Stimulated activated CD8-positive, alpha-beta memory T cell treated with anti-CD3 and anti-CD28 coated beads, Interleukin-15, amount 100 ng/mL, for 1 hour (primary cell): ENCODE results near the gene NAT10.
"Not testable (repeated sequence)": the region's sequence is repeated elsewhere in the genome, so short reads cannot be mapped to it uniquely, and the experiment has no call there.

Experiments
- DNase-seq: peaks from one replicate; pipeline ENCODE4 v3.0.0-alpha.2; 2020; ENCODE audit warnings: low read depth

The NAT10 gene

DNA sequence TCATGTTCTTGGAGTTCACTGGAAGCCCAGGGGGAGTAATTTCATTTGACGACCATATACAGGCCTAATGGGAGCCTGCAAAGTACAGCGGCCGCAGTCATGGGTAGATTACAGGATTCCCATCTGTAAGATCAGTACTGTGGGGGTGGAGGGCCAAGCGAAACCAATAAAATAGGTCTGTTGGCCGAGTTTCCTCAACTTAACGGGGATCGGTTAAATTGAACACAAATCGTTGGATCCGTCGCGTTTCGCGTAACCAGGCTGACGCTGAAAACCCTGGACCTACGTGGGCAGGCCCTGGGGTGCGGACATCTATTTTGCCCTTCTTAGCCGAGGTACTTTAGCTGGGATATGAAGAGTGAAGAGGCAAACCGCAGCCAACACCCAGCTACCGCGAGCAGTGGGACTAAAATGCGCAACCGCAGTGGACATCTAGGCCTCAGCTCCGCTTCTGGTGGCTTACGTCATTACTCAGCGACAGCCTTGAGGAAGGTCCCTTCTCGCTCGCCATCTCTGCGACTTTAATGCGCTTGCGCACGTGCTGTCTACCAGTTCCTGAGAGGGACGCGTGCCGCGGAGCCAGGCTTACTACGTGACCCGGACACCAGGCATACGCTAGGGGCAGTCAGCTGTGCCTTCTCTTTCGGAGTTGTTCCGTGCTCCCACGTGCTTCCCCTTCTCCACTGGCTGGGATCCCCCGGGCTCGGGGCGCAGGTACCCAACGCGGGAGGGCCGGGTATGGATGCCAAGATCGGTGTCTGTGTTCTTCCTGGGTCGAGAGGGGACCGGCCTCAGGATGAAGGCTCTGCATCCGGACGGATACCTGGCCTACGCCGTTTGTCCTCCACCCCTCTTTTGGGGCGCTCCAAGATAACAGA lies at the start of gene NAT10:
Gene NAT10 (plus strand): TSS at position 551 of the 878 bp plus-strand sequence. CDS start 2,597 bp downstream, outside the sequence.
- peak; percentile 96 for DNase-seq

DNA sequence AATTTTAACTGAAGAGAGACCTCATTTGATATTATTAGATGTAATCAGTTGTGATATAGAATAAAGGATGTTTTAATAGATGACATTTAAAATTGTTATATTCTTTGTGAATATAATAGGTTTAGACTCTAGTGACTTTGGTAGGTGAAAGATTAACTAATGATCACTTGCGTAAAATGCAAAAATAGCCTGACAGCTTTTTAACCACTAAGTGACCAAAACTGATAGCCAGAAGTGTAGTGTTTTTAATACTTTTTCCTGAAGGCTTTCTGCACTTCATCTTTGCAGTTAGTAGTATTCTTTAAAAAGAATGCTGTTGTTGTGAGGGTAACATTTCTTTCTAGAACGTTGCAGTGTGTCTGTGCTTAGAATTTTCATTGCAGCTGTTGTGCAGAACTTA lies 48.8 kb upstream of the NAT10 start:
- no peak for DNase-seq

DNA sequence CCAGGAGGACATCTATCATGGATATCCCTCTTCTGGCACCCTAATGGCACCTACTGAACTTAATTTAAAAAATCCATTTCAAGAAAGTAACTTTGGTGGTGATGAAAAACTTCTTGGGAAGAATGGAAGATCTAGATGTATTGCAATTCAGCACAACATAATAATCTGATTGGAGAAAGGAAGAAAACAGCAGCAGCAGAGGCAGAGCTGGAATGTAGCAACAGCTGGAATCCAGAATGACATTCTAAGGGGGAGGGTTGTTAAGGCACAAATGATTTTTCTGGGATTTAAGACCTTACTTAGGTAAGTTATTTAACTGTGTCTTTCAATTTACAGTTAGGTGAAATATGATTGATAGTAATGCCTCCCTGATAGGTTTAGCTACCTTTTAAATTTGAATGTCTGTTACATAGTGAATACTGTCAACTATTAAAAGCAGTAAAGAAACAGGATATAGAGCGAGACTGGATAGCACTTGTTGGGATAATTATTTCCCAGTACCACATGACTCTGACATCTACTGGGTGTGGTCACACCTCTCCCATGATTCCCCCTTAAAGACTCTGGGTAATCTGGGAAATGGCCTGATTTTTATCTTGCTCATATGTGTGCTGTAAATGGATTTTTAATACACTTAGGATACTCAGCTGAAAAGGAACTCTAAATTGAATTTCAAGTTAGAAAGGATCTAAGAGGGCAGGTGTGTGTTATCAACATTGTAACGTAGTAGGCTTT lies 42.2 kb upstream of the NAT10 start:
- DNase-seq: no peak

DNA sequence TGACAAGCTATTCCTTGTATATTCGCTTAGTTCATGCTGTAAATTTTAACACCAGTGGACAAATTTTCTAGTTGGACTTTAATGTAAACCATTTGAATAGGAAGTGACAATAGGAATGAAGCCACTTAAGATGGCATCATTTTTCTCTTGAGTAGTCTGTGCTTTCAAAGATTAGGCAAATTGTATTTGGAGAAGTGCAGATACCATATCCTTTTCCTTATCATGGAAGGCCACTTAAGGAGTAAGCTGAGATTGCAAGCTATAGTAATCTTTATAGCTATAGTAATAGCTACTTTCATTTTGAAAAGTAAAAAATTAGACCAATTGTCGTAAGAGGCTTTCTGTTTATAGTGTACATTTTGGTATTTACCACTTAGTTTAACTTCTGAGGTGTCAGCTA lies 41.1 kb upstream of the NAT10 start:
- no peak for DNase-seq

DNA sequence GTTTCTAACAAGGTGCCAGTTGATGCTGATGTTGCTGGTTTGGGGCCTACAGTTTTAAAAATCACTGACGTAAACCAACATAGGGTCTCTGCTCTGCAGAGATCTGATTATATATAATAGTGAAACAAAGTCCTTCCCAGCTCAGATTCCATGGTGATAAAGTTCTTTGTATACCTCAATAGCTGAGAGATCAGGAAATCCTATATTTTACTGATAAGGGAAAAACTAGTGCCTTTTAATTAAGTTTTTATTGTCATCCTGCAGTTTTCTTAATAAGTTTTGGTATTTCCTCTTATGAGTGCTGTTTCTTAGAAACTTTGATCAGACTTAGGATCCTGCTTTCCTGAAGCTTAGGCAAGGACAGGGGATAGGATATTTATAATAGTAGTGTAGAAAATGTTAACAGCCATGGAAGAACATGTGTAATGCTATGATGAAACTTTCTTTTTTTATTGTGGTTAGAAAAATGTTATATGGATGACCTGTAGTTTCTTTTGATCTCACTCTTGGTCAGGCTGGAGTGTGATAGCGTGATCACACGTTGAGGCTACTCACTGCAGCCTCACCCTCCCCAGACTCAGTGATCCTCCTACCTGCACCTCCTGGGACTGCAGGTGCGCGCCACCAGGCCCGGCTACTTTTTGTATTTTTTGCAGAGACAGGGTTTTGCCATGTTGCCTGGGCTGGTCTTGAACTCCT lies 39.8 kb upstream of the NAT10 start:
- no peak for DNase-seq

DNA sequence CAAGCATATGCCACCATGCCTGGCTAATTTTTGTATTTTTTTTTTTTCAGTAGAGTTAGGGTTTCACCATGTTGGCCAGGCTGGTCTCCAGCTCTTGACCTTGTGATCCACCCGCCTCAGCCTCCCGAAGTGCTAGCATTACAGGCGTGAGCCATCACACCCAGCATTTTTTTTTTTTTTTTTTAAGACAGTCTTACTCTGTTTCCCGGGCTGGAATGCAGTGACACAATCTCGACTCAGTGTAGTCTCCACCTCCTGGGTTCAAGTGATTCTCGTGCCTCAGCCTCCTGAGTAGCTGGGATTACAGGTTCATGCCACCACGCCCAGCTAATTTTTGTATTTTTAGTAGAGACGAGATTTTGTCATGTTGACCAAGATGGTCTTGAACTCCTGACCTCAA lies 38.7 kb upstream of the NAT10 start:
- DNase-seq: not testable (repeated sequence)

DNA sequence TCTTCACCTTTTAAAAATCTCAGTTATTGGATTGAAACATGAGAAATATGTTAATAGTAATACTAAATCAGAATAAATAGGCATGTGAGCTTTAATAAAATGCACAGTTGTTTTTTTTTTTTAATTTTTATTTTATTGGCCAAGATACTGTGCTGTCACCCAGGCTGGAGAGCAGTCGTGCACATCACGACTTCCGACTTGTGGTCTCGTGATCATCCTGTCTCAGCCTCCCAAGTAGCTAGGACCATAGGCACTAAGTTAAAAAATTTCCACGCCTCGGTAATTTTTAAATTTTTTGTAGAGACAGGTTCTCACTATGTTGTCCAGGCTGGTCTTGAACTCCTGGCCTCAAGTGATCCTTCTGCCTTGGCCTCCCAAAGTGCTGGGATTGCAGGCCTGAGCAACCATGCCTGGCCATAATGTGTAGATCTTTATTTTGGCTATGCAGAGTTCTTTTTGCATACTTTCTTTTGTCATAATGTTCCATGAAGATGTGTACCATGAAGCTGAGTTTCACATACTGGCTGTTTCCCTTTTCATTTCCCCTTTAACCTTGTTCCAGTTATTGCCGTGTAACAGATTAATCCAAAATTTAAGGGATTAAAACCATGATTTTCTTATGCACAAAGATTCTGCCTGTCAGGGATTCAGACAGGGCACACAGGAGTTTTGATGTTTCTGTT lies 37.9 kb upstream of the NAT10 start:
- DNase-seq: no peak

DNA sequence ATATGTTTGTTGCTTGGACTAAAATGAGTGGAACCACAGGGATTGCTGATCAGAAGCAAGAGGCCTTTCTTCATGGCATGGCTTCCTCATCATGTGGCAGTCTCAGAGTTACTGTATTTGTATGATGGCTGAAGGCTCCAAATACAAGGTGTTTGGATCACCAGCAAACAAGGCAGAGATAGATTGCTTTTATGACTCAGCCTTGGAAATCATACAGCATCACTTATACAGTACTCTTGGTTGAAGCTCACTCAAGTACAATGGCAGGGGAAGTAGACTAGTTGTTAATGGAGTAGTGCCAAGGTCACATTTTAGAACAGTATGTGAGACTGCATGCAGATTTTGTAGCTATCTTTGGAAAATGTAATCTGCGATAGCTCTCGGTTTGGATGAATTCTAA lies 37.3 kb upstream of the NAT10 start:
- no peak for DNase-seq

DNA sequence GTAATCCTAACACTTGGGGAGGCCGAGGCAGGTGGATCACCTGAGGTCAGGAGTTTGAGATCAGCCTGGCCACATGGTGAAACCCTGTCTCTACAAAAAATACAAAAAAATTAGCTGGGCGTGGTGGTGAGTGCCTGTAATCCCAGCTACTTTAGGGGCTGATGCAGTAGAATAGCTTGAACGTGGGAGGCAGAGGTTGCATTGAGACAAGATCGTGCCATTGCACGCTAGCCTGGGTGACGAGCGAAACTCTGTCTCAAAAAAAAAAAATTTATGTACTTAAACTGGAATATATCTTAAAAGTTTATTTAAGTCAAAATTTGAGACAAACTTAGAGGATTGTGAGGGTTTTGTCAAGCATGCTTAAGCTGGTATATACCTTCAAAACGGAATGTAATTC lies 34.1 kb upstream of the NAT10 start:
- not testable (repeated sequence) for DNase-seq

DNA sequence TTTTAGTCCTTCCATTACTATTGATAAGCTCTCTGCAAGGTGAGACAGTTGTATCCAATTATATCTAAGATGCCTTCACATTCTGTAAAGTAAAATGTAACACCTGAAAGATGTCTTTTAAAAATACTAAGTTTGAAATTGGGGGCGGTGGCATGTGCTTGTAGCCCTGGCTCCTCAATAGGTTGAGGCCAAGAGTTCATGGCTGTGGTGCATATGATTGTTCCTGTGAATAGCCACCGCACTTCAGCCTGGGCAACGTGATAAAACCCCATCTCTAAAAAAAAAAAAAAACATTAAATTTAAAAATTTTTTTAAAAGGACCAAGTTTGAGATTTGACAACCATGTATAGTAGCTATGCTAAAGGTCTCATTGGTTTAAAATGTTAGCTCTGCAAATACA lies 33.4 kb upstream of the NAT10 start:
- DNase-seq: no peak

DNA sequence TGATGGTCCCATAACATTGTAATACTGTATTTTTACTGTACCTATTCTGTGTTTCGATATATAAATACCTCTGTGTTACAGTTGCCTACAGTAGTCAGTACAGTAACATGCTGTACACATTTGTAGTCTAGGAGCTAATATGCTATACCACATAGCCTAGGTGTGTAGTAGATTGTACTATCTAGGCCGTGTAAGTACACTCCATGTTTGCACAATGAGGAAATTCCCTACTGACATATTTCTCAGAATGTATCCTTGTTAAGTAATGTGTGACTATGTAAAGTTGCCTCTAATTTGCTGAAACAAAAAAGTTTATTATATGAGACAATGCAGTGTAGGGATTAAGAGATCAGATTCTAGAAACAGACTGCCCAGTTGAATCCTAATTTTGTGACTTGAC lies 32.6 kb upstream of the NAT10 start:
- no peak for DNase-seq

DNA sequence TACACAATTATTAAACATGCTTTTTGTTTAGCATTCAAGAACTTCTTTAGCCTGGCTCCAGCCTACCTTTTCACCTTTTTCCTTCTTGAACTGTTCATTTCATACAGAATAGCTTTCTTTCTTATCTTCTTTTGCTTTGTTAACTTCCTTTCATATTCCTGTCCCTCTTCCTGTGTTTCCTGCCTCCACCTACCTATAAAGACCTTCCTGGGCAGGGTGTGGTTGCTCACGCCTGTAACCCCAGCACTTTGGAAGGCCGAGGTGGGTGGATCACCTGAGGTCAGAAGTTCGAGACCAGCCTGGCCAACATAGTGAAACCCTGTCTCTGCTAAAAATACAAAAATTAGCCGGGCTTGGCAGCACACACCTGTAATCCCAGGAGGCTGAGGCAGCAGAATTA lies 31.0 kb upstream of the NAT10 start:
- no peak for DNase-seq

DNA sequence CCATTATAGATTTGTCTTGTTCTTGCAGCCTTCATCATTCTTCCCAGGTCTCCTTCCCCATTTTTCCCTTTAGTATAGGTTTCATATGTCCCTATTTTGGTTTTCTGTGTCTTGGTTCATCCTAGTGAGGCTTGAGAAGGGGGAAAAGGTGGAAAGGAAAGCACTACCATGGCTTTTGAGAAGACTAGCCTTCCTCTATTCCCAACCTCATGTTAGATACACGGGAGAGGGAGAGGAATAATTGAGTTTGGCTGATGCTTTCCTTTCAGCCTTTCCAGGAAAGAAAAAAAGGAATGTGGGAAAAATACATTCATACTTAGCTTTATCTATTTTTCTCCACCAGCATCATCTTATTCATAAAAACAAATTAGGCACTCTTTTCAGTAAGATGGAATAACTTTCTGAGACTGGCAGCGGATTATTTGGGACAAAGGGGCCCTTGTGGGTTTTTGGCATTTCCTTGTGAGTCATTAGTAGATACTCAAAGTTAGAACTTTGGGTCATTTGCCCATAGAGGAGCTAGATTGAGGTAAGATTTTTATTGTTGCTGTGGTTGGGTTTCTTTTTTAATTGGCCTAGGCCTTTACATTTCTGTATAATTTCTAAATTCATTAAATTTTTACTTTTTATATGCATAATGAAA lies 30.1 kb upstream of the NAT10 start:
- DNase-seq: no peak

DNA sequence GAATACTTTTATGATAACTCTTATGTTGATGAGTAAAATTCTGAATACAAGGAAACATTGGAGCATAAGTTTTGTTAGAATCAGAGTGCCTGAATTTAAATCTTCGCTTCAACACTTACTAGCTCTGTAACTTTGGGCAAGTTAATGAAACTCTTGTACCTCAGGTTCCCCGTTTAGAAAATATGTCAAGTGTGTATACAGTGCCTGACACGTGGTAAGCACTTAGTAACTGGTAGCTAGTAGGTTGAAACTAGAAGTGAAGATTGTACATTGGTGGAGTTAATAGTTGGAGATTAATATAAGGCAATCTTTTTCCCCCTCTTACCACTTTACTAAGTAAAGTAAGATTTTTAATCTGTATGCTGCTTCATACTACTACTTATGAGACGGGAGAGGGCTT lies 24.8 kb upstream of the NAT10 start:
- no peak for DNase-seq

DNA sequence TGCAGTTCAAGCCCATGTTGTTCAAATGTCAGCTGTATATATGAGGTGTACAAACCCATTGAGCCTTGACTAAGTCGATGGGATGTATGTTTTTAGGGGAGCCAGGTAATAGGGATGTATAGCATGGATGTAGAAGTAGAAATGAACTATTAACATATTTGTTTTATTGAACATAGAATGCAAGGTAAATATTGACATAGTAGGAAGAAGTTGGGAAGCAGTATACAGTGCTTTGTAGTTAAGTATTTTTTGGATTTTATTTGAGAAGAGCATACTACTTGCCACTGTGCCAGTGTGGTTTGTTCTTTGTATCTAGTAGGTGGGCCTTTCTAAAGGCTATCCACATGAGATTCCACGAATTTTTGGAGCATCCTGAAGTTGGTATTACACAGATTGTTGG lies 20.8 kb upstream of the NAT10 start:
- DNase-seq: no peak

DNA sequence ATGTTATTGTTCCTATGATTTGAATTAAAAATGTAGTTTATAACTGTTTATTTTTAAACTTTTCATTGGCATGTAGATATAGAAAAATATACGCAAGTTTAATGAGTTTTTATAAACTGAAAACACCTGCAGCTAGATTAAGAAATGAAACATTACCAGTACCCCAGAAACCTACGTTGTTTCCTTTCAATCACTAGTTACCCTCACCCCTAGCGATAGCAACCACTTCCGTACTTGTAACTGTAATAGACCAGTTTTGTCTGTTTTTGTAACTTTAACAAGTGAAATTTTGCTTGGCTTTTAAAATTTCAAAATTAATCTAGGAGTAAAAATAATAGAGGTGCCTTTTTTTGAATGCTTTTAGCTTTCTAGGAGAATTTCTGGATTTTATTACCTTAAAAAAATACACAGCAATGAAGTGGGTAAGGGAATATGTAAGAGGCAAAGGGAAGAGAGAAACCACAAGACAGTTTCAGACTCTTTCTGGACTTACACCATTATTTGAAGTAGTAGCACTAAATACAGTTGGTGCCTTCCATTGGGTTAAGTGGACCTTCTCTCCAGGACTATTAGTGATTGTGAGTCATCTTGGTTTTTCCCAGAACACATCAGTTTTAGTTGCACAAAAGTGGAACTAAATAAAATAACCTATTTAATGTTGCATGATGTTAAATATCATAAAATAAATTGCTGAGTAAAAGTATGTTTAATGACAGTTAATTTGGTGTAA lies 18.7 kb upstream of the NAT10 start:
- no peak for DNase-seq

DNA sequence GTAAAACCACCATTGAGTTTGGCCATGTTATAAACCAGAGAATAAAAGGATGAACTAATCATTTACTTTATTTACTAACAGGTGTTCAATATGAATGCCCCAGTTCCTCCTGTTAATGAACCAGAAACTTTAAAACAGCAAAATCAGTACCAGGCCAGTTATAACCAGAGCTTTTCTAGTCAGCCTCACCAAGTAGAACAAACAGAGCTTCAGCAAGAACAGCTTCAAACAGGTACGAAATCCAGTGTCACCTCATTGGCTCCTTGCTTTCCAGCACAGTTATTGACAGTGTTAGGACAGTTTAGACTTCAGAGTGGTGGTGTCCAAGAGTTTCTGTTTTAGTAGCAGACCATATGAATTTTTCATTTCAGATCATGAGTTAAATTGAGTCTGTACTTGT lies 13.6 kb upstream of the NAT10 start:
- no peak for DNase-seq

DNA sequence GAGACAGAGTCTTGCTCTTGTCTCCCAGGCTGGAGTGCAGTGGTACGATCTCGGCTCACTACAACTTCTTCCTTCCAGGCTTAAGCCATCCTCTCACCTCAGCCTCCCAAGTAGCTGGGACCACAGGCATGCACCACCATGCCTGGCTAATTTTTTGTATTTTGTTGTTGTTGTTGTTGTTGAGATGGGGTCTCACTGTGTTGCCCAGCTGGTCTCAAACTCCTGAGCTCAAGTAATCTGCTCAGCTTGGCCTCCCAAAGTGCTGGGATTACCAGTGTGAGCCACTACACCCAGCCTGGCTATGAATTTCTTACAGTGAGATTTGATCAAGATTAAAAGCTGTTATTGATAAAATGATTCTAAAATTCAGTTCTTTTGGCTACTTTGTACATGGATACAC lies 10.5 kb upstream of the NAT10 start:
- not testable (repeated sequence) for DNase-seq

DNA sequence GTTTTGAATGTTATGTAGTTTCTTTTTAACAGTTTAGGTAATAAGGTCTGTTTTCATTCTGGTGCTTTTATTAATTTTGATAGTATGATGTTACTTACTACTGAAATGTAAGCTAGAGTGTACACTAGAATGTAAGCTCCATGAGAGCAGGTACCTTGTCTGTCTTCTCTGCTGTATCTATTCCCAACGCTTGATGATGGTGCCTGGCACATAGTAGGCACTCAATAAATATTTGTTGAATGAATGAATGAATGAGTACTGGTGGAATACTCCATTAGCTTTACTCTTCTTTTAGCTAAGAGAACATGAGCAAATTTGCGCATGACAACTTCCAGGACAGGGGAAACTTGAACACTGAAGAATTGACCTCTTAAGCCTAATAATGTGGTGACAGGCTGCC lies 6.6 kb upstream of the NAT10 start:
- DNase-seq: no peak

DNA sequence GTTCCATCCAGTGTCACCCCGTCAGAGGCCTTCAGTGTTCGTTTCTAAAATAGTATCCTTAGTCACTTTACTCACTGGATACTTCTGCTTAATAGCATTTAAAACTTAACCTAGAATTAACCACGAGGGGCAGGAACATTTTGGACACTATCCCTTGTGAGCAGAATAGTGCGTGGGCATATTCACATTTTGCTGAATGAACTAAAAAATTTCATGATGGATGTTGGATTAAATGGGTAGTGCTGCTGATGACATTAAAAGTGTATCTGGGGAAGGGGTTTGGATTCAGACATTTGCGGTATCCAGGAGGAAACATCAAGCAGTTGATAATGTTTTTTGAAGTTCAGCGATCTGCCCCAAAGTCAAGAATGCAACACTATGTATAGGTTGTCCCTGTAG lies 750 bp upstream of the NAT10 start:
- no peak for DNase-seq

DNA sequence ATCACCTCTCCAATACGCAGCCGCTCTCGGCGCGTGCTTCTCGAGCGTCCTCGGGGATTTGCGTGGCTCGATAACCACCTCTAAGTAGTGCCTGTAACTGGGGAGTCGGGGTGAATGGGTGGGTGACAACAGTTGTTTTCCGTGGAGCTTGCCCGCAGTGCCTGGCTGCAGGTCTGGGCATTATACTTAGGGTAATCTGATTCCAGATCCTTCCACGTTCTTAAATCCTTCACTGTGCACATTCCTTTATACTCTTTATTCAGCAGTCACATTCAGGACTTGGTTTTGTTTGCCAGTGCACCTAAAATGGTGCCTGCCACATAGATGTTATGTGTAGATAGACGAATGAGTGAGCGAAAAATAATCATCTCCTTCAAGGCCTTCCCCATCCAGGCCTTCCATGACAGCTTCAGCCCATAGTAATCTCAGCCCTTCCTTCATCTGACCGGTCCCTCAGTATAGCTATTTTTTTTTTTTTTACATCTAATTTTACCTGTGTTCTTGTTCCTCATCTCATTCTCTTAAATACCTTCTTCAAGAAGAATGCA lies 602 bp downstream of the NAT10 start:
- DNase-seq: no peak
